ENCODE results near the gene SLC13A3. TPM values are rescaled to one million over a fixed set of nuclear protein-coding genes. Genes with fewer than 3 reads are reported as not detected.

Gene SLC13A3
- total and polyA plus RNA-seq, 9 donors, result 0.36 to 7.1 (median 4.6) TPM

DNA sequence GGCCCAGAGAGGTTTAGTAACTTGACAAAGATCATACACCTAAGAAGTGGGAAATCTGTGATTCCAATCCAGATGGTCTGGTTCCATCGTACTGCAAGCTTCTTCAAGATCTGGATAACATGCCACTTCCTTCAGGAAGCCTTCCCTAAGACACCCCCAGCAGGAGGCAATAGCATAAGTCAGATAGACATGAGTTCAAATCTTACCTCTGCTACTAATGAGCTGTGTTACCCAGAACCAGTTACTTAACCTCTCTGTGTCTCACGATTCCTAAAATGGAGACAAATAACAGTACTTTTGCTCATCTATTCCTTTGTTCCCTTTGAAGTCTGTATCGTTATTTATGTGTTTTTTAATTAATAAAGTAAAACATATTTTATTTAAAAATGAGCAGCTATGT, 78.5 kb downstream of the SLC13A3 start:
- no peak overlapping the region for H3K4me3 ChIP-seq
- WGBS, 3 donors, result 88 to 91% (median 89%) methylated on average over 3 of the region's 3 CpGs
- no peaks in the 10 kb centered on the region for H3K36me3 ChIP-seq
- TF ChIP-seq EP300 (IDR thresholded peaks at IDR 0.05) (no peak), POLR2A (IDR thresholded peaks at IDR 0.05) (no peak)
- TF ChIP-seq, protein P1, sequence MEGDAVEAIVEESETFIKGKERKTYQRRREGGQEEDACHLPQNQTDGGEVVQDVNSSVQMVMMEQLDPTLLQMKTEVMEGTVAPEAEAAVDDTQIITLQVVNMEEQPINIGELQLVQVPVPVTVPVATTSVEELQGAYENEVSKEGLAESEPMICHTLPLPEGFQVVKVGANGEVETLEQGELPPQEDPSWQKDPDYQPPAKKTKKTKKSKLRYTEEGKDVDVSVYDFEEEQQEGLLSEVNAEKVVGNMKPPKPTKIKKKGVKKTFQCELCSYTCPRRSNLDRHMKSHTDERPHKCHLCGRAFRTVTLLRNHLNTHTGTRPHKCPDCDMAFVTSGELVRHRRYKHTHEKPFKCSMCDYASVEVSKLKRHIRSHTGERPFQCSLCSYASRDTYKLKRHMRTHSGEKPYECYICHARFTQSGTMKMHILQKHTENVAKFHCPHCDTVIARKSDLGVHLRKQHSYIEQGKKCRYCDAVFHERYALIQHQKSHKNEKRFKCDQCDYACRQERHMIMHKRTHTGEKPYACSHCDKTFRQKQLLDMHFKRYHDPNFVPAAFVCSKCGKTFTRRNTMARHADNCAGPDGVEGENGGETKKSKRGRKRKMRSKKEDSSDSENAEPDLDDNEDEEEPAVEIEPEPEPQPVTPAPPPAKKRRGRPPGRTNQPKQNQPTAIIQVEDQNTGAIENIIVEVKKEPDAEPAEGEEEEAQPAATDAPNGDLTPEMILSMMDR (IDR thresholded peaks at IDR 0.05), result no peak
- H3K27me3 ChIP-seq, result no peaks in the 10 kb centered on the region
- peaks cover 3% of the 10 kb centered on the region for H3K4me1 ChIP-seq (ENCODE audit: insufficient read depth)
- H3K9me3 ChIP-seq, result no peaks in the 10 kb centered on the region
- DNase-seq, result no peak
- H3K27ac ChIP-seq, result no peak overlapping the region
- intact Hi-C loops (cut with DNase I), result no loop called here

DNA sequence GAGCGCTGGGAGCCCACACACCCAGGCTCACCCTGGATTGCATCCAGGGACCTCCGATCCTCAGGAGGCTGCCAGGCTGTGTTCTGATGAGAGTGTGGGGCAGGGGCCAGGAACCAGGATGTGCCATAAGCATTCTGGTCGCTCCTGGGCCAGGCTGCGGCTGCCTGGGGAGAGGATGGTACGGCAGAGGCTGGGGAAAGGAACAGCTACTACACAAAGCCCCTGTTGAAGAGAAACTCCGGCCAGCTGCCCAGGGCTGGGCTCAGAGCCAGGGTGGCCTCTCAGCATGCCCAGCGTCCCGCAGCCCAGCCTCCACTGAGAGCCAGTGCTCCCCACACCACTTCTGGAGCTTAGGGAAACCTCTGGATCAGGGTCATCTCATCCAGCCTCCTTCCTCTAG, 79.1 kb downstream of the SLC13A3 start:
- no peak overlapping the region for H3K27ac ChIP-seq
- H3K27me3 ChIP-seq, result no peaks in the 10 kb centered on the region
- DNase-seq, result peak in 3 of 5 donors; percentile 38 to 57 (median 43)
- TF ChIP-seq POLR2A (IDR thresholded peaks at IDR 0.05) (no peak), EP300 (IDR thresholded peaks at IDR 0.05) (no peak)
- TF ChIP-seq, protein P1 (IDR thresholded peaks at IDR 0.05), result no peak
- no peak overlapping the region for H3K4me3 ChIP-seq
- intact Hi-C loops (cut with DNase I), result no loop called here
- no peaks in the 10 kb centered on the region for H3K9me3 ChIP-seq
- no peaks in the 10 kb centered on the region for H3K36me3 ChIP-seq
- H3K4me1 ChIP-seq (ENCODE audit: insufficient read depth), result peaks cover 3% of the 10 kb centered on the region
- 35 to 43% (median 39%) methylated on average over 7 to 8 of the region's 8 CpGs for WGBS, 3 donors

DNA sequence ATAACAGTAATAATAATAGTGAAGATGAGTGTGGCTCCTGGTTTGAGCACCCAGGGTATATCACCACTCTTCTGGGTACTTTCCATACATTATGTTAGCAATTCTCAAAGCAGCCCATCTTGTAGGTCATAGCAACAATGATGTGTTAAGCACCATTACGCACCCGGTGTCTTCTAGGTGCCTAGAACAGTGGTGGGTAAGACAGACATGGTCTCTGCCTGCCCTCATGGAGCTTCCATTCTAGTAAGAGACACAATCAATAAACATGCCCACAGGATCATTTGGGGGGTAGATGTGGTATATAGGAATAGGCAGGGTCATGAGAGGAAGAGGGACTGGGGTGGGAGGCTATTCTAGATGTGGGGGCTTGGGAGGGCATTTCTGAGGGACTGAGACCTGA, 79.8 kb downstream of the SLC13A3 start:
- 95 to 97% (median 95%) methylated on average over 2 of the region's 2 CpGs for WGBS, 3 donors
- Histone ChIP-seq H3K4me1 (ENCODE audit: insufficient read depth) (peaks cover 3% of the 10 kb centered on the region), H3K27me3 (no peaks in the 10 kb centered on the region), H3K36me3 (no peaks in the 10 kb centered on the region), H3K4me3 (no peak overlapping the region), H3K27ac (no peak overlapping the region), H3K9me3 (no peaks in the 10 kb centered on the region)
- no peak for DNase-seq
- intact Hi-C loops (cut with DNase I), result no loop called here
- TF ChIP-seq EP300 (IDR thresholded peaks at IDR 0.05), result no peak
- TF ChIP-seq POLR2A (IDR thresholded peaks at IDR 0.05), result no peak
- TF ChIP-seq, protein P1 (IDR thresholded peaks at IDR 0.05), result no peak

DNA sequence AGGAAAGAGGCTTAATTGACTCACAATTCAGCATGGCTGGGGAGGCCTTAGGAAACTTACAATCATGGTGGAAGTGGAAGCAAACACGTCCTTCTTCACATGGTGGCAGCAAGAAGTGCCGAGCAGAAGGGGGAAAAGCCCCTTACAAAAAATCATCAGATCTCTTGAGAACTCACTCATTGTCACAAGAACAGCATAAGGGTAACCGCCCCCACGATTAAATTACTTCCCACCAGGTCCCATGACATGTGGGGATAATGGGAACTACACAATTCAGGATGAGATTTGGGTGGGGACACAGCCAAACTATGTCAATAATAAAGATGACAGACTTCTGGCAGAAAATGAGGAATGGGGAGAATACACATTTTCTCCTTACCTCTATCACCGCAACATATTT, 80.3 kb downstream of the SLC13A3 start:
- intact Hi-C loops (cut with DNase I), result no loop called here
- no peak overlapping the region for H3K27ac ChIP-seq

More for the DNA sequence above, 80.3 kb downstream of the SLC13A3 start:
- Histone ChIP-seq H3K9me3 (no peaks in the 10 kb centered on the region), H3K27me3 (no peaks in the 10 kb centered on the region), H3K4me3 (no peak overlapping the region), H3K36me3 (no peaks in the 10 kb centered on the region), H3K4me1 (ENCODE audit: insufficient read depth) (peaks cover 3% of the 10 kb centered on the region)
- no peak for TF ChIP-seq EP300 (IDR thresholded peaks at IDR 0.05)
- TF ChIP-seq POLR2A (IDR thresholded peaks at IDR 0.05), result no peak
- TF ChIP-seq, protein P1 (IDR thresholded peaks at IDR 0.05), result no peak
- 83 to 86% (median 86%) methylated on average over 5 of the region's 5 CpGs for WGBS, 3 donors
- DNase-seq, result no peak

Measured in ovary (tissue), 9 donors.